NCI-H1694 (cell line): ENCODE measurements around the gene IL17RD.

Experiments used
- DNase-seq: peaks from one replicate; lab custom pipeline; 2025; lab: John Stamatoyannopoulos, UW

IL17RD gene

DNA sequence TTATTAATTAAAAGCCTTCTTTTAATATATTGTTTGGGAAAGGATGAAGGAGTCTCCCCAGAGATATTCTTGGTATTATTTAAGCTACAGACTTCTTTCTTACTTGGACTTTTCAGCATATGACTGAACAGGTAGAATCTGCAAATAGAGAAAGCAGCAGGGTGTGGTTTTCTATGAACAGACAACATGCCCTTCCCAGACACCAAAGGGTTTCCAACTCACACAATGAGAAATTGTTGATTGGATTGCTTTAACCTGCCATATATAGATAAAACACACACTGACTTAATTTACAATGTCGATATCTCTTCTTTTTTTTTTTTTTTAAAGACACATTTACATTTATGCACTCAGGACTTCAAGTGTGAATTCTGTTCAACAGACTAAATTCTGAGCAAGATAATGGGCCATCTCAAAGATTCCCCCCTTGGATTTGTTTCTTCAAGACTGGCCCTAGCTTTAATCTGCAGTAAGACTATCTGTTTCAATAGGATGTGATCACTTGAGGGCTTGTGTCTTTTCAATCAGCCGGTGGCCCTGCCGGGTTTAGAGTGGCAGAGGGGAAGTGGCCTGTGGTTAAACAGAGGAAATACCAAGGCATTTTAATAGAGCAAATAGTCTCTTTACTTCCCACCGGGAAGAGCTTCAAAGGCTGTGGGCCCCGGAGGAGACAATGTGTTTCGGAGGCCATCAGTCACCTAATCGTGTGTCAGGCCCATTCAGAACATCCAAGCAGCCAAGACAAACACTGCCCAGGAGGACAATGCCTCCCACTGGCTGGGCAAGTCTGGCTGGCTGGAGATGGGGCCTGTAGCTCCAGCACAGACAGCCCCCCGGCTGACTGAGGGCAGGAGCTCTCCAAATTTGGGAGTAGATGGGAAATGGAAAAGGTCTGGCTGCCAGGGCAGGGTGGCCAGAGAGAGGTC lies 6.1 kb downstream of the IL17RD start:
- no peak for DNase-seq

DNA sequence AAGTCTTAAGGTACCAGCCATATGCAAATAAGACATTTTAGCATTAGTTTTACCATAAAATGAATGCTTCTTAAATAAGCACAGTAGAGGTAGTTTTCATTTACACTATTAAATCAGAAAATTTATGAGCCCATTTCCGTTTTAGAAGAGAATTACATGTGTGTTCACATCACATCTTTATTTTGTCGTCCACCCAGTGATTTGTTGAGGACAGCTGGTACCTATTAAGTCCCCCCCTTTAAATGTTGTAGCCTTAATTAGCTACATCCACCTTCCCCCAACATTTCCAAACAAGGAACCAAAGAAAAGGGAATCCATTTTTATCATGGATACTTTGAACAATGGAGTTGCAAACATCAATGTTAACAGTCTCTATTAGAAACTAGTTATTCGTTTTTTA lies 6.8 kb downstream of the IL17RD start:
- DNase-seq = no peak

DNA sequence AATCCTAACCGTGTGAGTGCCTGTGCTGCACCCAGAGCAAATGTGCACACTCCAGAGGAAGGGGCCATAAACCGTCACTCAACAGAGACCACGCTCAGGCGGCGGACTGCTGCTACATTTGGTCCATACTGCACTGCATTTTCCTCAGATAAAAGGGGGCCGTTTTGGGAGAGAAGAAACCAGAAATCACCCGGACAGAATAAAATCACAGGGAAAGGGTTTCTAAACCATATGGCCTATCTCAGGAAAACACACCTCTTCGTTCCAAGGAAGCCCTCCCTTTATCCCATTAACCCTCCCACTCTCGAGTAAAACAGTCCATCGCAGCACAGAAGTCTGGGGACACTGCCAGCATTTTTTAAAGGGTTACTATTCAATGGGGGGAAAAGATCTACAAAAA lies 7.6 kb downstream of the IL17RD start:
- no peak for DNase-seq

DNA sequence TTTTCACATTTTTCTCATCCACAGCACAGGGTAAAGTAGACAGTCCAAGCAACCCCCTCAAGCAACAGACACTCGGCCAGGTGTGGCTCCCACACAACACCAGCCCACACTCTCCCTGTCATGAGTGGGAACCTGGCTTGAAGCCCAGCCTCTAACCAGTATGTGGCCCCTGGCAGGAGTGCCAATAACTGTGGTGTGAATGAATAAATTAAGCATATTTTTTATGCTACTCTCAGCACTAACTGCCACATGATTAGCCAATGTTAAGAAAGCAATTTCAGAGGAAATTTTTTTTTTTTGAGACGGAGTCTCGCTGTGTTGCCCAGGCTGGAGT lies 9.9 kb downstream of the IL17RD start:
- DNase-seq = no peak

DNA sequence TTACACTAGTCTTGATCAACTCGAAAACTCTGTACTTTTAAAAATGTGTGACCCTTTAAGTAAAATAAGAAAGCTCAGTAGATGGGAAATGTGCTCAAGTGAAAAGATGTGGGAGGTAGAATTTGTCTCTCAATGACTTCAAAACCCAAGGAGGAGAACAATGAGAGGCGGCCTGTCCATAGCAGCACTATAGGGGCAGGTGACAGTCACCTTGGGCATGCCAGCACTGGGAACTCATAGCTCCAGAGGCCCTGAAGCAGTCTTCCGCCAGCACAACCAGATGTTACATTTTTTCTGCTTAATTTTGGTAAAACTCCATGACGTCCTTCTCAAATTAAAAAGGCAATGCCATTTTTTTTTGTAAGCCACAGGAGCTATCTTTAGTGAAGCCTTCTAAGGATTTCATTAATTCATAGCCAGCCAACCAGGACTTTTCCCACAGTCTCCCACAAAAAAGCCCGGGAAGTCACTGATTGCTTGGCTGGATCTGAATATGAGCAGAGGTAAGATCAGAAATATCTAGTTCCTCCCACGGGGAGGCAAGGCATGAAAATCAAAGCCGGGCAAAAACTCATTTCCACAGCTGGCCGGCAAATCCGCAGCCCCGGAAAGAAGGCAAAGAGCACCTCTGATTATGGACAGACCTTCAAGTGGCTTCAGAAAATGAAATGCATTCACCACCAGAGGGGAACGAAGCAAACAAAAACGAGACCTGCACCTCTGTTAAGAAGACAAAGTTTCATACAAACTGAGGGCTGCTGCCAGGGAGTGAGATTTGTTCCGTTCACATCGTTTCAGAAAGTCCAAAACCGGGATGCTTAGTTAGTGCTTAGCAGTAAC lies 10.5 kb downstream of the IL17RD start:
- no peak for DNase-seq

DNA sequence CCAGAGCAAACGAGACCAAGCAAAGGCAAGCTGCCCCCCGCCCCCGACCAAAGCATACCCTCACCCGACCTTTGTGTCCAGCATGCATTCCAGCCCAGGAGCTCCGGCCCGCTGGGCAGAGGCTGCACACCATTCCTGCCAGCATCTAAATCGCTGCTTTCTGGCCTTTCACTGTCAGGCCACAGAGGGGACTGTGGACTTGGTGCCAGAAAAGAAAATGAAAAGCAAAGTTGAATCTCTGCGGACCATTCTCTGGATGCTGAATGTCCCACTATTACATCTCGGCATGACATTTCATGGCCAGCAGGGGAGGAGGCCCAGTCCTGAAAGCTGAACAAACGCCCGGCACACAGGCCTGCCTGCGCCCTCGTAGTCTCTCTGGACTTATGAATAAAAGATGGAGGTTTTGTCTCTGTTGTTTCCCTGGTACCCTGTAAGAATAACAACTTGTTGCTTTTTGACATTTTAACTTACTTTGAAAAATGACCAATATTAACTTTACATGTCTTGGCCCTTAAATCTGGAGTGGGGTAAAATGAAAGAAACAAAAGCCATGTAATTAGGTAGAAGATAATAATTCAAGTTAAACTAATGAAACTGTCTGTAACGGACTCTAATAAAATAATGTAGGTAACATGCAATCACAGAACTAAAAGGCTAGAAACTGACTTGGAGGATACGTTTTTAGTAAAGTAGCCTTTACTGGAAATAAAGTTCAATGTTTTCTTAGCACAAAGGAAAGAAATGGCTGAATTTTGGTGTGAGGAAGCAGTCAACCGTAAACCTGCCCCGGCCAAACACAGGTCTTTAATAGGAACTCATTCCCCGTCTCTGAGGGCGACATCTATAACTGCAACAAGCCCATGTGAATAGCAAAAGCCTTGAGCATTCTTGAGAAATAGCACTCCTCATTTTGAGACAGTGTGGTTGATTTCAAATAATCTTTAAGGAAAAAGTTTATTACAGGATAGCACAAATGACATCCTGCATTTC lies 12.7 kb downstream of the IL17RD start:
- DNase-seq = no peak

DNA sequence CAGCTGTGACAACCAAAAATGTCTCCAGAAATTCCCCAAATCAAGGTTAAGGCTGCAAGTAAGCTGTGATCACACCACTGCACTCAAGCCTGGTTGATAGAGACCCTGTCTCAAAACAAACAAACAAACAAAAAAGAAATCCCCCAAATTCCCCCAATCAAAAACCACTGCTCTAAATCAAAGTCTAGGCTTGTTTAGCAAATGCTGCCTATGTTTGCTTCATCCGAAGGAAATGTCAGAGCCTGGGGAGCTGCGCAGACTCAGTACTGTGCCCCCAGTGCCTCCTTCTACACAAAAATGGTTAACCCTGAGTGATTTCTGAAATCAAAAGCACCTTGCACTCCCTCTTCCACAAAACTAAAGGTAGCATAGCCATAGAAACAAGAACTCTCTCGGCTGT lies 13.4 kb downstream of the IL17RD start:
- no peak for DNase-seq

DNA sequence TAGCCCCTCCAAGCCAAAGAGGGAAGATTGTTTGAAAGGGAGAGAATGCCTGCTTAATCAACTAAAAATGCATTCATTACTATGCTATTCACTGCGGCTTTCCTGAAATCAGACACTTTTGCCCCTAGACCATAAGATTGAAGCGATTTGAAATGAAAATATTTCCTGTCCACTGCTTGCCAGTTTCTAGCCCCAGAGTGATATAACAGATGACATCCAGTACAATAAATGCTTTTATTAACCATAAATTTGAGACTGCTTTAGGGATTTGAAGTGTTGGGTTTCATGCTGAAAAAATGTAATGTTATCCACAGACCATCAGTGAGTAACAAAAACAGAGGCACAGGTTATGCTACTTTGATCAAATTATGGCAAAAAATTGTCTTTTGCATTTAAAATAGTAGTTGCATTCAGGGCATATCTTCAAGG lies 14.1 kb downstream of the IL17RD start:
- no peak for DNase-seq

DNA sequence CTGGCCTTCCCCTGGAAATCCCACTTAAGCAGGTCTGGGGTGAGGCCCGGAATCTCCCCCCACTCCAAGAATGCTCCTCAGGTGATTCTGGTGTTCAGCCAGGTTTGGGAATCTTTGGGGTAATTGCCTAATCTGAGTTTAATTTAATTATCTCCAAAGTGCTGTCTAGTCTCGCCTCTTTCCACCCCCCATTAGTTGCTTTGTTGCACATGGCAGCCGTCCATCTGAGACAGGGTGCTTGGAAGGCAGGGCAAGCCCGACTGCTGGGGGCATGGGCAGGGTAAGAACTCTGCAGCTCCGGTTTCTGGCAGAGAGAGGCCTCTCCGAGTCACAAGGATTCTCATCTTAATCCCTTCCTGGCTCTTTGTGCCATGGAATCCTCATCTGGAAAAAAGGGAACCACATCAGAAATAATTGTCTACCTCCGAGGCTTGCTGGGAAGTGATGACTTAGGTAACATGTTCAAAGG lies 15.0 kb downstream of the IL17RD start:
- no peak for DNase-seq

DNA sequence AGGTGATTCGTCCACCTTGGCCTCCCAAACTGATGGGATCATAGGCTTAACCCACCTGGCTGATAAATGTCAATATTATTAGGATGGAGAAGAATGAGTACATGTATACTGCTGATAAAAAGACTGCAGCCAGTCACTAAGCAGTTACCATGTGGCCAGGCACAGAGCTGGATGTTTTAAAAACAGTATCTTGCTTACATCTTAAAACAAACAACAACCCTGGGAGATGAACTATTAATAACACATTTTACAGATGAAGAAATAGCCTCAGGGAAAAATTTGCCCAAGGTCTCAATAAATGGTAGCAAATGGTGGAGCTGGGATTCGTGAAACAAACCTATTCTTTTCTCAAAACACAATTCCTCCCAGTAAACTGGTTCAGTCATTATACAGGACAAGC lies 18.1 kb downstream of the IL17RD start:
- no peak for DNase-seq

DNA sequence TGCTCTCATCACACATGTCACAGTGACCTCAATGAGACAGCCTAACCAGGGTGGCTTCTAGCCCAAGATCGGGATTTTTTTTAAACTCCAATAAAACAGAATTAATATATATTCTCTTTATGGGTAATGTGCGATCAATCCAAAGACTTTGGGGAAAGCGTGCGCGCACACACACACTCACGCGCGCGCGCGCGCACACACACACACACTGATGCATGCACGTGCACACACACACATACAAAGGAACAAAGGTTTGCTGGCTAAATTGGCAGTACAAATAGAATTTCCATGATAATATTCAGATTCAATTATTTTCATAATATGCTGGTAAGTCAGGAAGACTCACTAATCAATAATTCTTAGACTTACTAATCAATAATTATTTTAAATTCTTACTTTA lies 19.3 kb downstream of the IL17RD start:
- no peak for DNase-seq

DNA sequence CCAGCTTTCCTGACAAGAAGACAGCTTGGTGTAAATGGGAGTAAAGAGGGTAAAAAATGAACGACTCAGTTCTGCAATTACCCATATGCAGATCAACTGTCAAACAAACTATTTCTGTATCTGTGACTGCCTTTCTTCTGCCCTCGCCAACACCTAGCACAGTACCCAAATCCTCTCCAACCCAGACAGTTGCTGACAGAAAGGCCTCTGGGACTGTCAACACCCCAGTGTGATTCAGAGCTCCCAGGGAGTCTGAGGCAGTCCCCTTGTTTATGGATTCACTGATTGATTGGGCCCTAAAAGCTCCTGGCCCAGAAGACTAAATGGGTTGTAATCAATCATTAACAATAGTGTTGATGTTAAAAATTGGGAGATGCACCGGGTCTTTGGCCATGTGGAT lies 20.2 kb downstream of the IL17RD start:
- DNase-seq = no peak

DNA sequence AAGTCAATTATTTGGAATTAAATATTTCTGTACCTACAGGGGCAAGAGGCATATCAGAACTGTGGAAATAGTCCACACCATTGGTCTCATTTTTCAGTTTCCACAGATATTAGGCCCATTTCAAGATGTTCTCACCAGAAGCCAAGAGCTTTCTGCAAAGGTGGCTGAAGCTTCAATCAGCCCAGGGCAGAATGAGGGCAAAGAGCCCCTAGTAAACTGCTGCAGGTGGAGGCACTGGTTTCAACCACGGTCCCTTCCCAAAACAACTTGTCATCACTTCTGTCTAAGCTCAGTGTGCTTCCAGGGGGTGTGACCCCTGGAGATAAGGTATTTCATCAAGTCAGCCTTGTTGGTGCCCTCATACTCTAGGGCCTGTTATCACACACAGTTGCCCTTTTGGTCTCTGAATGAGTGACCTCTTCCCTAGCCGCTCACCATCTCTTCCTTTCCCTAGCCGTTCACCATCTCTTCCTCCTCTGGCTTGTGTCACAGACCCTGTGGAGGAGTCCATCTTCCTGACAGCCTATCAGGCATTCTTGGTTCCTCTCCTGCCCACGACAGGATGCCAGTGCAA lies 21.2 kb downstream of the IL17RD start:
- DNase-seq = no peak

DNA sequence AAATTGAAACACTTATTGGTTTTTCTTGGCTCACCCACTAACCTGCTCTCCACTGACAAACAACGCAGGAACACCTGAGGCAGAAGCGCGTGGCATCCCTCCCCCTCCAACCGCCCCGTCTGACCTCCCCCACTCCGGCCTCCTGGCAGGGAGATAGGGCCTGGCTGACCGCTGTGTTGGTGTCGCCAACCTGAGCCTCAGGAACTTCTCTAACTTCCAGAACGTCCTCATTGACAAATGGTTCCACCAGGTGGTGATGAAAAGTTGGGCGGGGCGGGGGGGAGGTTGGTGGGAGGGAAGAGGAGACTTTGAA lies 22.8 kb downstream of the IL17RD start:
- DNase-seq = no peak

DNA sequence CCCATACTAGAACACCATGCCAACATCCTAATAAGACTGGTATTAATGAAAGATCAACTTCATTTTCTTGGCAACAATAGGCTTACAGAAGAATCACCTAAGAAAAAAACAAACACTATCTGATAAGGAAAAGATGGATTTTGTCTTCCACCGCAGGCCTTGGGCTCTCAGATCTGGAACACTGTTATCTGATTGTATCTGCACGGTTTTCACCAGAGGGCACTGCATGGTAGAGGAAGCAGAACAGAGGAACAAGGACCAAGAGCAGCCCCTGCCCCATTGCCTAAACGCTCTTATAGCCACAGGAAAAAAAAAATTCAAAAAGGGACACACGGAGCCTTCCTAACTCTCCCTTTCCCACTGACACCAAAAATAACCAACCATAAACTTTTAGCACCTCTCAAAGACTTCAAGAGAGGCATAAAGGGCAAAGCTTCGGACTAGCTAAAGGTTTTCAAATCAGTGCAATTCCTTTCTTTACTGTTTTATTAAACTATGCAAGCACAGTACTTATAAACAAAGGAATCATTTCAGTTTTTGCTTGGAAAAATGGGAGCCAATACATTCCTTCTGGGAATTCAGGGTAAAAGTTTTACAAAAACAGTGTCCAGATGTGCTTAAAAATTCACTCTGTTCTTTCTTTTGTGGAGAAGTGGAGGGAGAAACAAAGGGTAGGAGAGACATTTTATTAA lies 23.3 kb downstream of the IL17RD start:
- DNase-seq = no peak

DNA sequence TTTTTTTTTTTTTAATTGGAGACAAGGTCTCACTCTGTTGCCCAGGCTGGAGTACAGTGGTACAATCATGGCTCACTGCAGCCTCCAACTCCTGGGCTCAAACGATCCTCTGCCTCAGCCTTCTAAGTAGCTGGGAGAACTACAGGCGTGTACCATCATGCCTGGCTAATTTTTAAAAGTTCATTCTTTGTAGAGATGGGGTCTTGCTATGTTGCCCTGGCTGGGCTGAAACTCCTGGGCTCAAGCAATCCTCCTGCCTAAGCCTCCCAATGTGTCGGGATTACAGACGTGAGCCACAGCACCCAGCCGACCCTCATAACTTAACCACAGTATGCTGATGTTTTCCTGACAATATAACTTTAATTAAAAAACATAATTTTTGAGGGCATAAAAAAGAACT lies 24.3 kb downstream of the IL17RD start:
- DNase-seq = no peak

DNA sequence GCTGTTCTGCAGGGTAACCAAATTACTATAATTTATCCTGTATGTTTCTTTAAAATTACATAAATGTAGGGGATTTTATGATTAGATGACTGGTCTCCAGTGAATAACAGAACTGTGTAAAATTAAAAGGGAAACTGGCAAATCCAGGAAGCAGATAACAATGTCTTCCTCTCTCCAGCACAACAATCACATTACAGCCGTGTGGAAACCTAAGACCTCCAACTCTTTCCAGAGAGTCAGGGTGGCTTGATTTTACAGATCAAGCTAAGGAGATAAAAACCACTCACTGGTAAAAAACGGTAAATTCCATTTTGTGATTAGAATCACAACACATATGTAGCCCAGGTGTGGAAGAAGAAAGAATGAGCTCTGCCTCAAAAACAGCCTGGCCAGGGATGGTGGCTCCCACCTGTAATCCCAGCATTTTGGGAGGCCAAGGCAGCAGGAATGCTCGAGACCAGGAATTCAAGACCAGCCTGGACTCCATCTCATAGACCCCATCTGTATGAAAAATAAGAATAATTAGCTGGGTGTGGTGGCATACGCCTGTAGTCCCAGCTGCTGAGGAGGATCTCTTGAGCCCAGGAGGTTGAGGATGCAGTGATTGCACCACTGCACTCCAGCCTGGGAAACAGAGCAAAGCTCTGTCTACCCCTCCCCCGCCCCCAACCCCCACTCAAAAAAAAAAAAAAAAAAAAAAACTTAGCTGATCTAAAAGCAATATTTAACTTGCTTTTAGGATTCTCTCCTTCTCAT lies 29.0 kb downstream of the IL17RD start:
- no peak for DNase-seq

DNA sequence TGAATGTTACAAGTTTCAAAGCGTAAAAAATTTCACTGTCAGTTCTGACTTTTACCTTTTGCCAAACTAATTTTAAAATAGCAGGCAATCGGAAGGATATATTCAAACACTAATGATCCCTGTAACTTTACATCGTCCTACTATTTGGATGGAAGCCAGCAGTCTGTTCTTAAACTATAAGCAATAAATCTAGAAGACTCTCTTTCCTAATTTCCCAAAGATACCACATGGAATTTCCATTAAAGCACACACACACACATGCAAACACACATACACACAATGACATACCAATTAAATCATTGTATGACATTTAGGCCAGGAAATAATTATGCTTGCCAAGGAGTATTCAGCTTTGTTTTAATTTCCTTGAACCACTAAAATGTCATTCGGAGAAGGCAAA lies 32.0 kb downstream of the IL17RD start:
- no peak for DNase-seq

DNA sequence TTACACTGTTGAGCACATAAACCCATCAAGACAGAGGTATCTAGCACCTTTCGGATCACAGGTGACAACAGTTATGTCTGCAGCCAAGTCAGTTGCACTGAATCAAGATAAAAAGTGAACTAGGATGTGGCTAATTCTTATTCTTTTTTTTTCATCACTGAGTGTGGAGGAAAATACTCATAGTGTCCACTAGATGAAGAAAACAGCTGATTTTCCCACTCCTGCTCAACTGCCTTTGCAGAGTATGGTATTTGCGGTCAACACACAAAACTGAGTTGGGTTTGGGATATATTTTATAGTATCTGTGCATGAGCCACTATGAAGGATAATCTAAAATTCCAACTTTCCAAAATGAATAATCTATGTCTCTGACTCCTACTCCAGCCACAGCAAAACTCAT lies 32.5 kb downstream of the IL17RD start:
- no peak for DNase-seq

DNA sequence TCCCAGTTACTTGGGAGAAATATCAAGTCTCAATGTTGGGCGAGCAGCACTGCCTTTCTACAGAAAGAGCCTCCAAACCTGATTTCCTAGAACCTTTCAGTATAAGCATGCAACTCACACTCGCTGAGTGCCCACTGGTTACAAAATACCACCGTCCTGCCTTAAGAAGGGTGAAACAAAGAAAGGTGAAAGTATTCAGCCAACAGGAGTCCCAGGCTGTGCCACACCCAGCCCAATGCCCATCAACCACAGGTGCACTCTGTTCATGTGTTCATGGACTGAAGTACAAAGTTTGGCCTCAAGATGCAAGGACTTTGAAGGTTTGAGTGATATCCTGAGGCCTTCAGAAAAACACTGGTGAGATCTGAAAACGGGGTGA lies 34.0 kb downstream of the IL17RD start:
- DNase-seq = no peak
